ENCODE measurements around the gene MYLK.
"Not testable (repeated sequence)": the region's sequence is repeated elsewhere in the genome, so short reads cannot be mapped to it uniquely, and the experiment has no call there.

The MYLK gene

DNA sequence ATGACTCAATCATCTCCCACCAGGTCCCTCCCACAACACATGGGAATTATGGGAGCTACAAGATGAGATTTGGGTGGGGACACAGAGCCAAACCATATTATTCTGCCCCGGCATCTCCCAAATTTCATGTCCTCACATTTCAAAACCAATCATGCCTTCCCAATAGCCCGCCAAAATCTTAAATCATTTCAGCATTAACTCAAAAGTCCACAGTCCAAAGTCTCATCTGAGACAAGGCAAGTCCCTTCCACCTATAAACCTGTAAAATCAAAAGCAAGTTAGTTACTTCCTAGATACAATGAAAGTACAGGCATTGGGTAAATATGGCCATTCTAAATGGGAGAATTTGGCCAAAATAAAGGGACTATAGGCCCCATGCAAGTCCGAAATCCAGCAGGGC, 6.0 kb upstream of the MYLK start:
- H3K4me1 Mint-ChIP-seq, H3K4me3 Mint-ChIP-seq, DNase-seq, H3K27ac Mint-ChIP-seq, H3K36me3 Mint-ChIP-seq: not testable (repeated sequence)
- H3K27me3 Mint-ChIP-seq, result peaks cover 42% of the 10 kb centered on the region
- CTCF ChIA-PET, result interaction anchor here (1.2 kb wide), 1 partner anchor 24 kb away, joined by 3 read pairs; no protein-coding TSS in a partner anchor
- H3K9me3 Mint-ChIP-seq, result peaks cover 13% of the 10 kb centered on the region

DNA sequence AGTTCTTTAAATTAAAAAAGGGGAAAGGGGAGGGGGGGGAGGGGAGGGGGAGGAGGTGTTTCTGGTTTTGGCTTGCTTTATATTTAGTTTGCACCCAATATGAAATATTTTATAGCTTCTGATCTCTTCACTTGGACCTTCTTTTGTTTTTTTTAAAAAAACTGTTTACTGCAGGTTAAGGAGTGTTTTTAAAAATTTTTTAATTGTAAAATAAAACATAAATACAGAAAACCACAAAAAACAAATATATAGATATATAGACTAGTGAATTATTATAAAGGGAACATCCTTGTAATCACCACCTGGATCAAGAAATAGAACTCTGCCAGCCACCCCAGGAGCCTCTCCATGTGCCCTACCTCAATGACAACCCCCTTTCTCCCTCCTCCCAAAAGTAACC, 861 bp upstream of the MYLK start:
- CTCF ChIA-PET, result no interaction called here
- H3K27ac Mint-ChIP-seq, result no peak overlapping the region
- H3K27me3 Mint-ChIP-seq, result peaks cover 79% of the 10 kb centered on the region
- DNase-seq, result no peak
- H3K4me3 Mint-ChIP-seq, result no peak overlapping the region
- peaks cover 21% of the 10 kb centered on the region for H3K4me1 Mint-ChIP-seq
- H3K36me3 Mint-ChIP-seq, result no peaks in the 10 kb centered on the region
- H3K9me3 Mint-ChIP-seq, result peaks cover 4% of the 10 kb centered on the region

DNA sequence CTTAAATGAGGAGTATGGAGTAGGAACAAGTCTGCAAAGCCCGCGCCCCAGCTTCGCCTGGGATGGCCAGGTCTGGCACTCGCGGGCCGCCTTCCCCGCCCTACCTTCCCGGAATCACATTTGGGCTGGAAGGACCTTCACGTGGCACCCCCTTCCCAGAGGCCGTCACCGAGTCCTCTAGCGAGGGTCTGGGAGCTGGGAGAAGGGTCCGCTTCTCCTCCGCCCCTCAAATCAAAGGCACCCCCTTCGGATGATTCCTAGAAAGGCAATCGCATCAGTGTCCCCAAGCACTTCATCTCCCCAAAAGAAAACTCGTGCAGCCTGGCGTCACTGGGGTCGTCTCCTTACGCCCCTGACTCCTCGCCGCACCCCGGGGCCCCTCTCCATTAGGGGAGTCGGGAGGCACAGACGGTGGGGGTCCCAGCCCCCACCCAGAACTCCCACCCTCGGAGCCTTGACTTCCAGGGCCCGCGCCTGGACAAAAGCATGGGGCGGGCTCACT, 380 bp downstream of the MYLK start:
- Mint-ChIP-seq H3K4me1 (peaks cover 21% of the 10 kb centered on the region), H3K27me3 (peaks cover 69% of the 10 kb centered on the region), H3K9me3 (no peaks in the 10 kb centered on the region), H3K27ac (no peak overlapping the region), H3K4me3 (peak overlapping the region; percentile 53), H3K36me3 (no peaks in the 10 kb centered on the region)
- CTCF ChIA-PET, result interaction anchor here (1.5 kb wide), 1 partner anchor 12 kb away, joined by 3 read pairs; no protein-coding TSS in a partner anchor
- DNase-seq, result no peak

DNA sequence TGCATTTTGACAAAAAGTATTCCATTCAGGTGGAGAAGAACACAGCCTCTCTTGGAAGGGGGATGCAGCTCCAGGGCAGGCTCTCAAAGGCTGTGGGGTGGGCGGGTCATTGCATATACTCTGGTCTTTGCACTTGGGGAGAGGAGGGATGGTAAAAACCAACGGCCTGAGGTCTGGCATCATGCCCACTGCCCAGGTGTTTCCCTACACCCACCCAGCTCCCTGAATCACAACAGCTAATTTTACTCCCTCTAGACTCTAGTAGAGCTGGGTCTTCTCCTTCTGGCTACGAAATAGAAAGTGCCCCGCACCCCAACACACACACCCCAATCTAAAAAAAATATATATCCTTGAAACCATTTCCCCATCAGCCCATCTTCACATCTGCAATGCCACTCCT, 1.0 kb downstream of the MYLK start:
- no peak for DNase-seq
- peaks cover 69% of the 10 kb centered on the region for H3K27me3 Mint-ChIP-seq
- CTCF ChIA-PET, result interaction anchor here (1.5 kb wide), 1 partner anchor 11 kb away, joined by 3 read pairs; no protein-coding TSS in a partner anchor
- peaks cover 21% of the 10 kb centered on the region for H3K4me1 Mint-ChIP-seq
- peak overlapping the region; percentile 53 for H3K4me3 Mint-ChIP-seq
- H3K27ac Mint-ChIP-seq, result no peak overlapping the region
- H3K9me3 Mint-ChIP-seq, result no peaks in the 10 kb centered on the region
- no peaks in the 10 kb centered on the region for H3K36me3 Mint-ChIP-seq

DNA sequence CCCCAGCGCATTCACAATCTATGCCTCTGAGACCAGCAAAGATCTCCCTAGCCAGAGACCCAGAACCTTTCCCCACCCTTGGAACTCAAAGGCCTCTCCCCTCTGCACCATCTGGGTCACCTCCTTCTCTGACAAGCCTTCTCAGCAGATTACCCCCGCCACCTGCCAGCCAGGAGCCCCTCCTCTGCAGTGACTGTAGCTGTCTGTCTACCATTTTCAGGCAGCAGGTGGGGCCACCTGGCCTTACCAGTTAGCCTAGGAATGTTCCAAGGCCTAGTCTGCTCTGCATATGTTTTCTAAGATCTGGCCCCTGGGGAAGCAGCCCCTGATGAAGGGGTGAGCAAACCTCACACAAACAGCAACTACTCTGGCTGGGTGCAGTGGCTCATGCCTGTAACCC, 2.4 kb downstream of the MYLK start:
- no peak overlapping the region for H3K27ac Mint-ChIP-seq
- DNase-seq, result no peak
- H3K4me1 Mint-ChIP-seq, result peaks cover 21% of the 10 kb centered on the region
- no peaks in the 10 kb centered on the region for H3K36me3 Mint-ChIP-seq
- no peak overlapping the region for H3K4me3 Mint-ChIP-seq
- peaks cover 75% of the 10 kb centered on the region for H3K27me3 Mint-ChIP-seq
- no peaks in the 10 kb centered on the region for H3K9me3 Mint-ChIP-seq
- CTCF ChIA-PET, result no interaction called here

DNA sequence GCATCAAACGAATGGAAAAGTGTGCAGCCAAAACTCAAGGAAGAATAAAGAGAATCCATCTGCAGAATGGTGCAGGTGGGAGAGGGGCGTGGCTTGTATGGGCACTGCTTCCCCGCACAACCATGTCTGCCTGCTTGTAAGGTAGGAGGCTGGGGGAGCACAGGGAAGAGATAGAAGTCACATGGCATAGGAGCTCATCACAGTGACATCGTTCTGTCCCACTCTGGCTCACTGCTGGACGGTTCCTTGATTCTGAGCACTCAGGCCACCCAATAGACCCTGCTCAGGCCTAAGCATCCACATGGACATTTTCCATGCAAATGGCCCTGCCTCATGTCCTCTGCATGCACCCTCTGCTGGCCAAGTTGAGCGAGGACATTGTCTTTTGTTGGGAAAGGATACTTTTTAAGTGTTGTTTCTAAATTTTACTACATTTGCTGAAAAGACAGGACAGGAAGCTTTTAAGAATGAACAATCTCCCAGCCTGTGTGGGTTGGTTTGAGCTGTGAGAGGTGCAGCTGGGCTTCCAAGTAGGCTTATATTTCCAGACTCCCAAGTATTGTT, 3.1 kb downstream of the MYLK start:
- H3K4me1 Mint-ChIP-seq, result peaks cover 21% of the 10 kb centered on the region
- peaks cover 70% of the 10 kb centered on the region for H3K27me3 Mint-ChIP-seq
- no peak overlapping the region for H3K4me3 Mint-ChIP-seq
- H3K9me3 Mint-ChIP-seq, result no peaks in the 10 kb centered on the region
- H3K36me3 Mint-ChIP-seq, result no peaks in the 10 kb centered on the region
- H3K27ac Mint-ChIP-seq, result no peak overlapping the region
- DNase-seq, result no peak
- CTCF ChIA-PET, result no interaction called here

DNA sequence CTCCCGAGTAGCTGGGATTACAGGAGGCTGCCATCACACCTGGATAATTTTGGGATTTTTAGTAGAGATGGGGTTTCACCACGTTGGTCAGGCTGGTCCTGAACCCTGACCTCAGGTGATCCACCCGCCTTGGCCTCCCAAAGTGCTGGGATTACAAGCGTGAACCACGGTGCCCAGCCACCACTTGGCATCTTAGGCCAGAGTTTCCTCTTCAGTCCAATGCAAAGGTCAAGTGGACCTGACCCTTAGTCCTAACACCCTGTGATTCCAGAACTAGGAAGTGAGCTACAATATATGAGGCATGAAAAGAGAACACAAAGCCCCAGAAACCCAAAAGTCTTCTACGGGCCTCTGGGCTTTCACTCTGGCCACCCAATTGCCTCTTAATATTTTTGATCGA, 5.3 kb downstream of the MYLK start:
- Mint-ChIP-seq H3K27ac (no peak overlapping the region), H3K36me3 (no peaks in the 10 kb centered on the region), H3K27me3 (peaks cover 49% of the 10 kb centered on the region), H3K4me3 (no peak overlapping the region), H3K9me3 (no peaks in the 10 kb centered on the region), H3K4me1 (peaks cover 11% of the 10 kb centered on the region)
- DNase-seq, result no peak
- CTCF ChIA-PET, result interaction anchor here (0.9 kb wide), 1 partner anchor 47 kb away, joined by 3 read pairs; no protein-coding TSS in a partner anchor

DNA sequence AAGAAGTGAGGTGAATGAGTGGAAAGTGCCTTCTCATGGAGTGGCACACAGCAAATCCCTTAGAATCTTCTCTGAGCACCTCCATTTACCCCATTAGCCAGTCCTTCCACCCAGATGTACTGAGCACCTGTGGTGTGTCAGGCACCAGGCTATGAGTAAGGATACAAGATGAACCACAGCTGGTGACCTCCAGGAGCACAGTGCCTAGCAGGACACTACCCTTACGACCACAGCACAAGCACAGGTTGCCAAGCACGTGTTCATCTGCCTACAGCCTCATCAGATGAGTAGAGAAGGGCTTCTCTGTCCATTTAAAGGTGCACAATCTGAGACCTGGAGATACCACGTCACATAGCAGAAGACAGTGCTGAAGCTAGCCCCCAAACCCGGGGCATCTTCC, 6.2 kb downstream of the MYLK start:
- Mint-ChIP-seq H3K4me3 (no peak overlapping the region), H3K27ac (no peak overlapping the region), H3K4me1 (peaks cover 3% of the 10 kb centered on the region), H3K9me3 (no peaks in the 10 kb centered on the region), H3K27me3 (peaks cover 41% of the 10 kb centered on the region), H3K36me3 (no peaks in the 10 kb centered on the region)
- CTCF ChIA-PET, result no interaction called here
- no peak for DNase-seq

DNA sequence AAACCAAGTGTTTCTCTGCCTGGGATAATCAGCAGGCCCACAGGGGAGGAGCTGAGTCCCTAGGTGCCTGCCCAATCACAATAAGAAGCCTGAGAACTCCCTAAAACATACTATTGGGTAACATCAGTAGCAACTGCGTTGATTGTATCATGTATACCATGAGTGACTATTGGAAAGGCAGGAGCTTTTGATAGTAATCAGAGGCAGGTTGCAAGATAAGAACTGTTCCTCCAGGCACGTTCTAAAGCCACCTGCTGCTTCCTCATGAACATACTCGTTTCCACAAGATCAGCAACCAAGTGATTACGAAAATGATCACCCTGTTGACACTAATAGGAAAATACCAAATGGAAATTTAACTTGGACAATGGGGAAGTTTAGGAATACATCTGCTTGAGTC, 6.7 kb downstream of the MYLK start:
- Mint-ChIP-seq H3K4me3 (no peak overlapping the region), H3K9me3 (no peaks in the 10 kb centered on the region), H3K36me3 (no peaks in the 10 kb centered on the region), H3K27ac (no peak overlapping the region), H3K4me1 (no peaks in the 10 kb centered on the region), H3K27me3 (peaks cover 36% of the 10 kb centered on the region)
- no peak for DNase-seq
- CTCF ChIA-PET, result no interaction called here

DNA sequence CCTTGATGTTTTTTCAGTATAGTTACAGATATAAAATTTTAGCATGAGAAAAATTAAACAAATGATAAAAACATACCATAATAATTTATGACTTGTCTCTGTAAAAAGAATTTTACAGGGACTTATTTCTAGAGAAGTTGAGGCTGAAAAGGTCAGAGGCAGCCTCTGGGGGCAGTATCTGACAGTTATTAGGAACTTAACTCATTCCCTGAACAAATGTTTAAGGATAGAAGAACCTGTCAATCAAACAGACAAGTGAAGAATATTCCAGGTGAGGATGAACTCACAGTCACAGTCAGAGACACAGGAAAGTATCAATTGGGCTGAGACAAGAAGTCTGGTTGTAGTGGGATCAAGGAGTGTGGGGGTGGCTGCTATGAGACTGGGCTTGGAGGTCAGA, 7.3 kb downstream of the MYLK start:
- Mint-ChIP-seq H3K9me3 (no peaks in the 10 kb centered on the region), H3K36me3 (no peaks in the 10 kb centered on the region), H3K27me3 (peaks cover 31% of the 10 kb centered on the region), H3K4me3 (no peak overlapping the region), H3K4me1 (no peaks in the 10 kb centered on the region), H3K27ac (no peak overlapping the region)
- DNase-seq, result no peak
- CTCF ChIA-PET, result no interaction called here

DNA sequence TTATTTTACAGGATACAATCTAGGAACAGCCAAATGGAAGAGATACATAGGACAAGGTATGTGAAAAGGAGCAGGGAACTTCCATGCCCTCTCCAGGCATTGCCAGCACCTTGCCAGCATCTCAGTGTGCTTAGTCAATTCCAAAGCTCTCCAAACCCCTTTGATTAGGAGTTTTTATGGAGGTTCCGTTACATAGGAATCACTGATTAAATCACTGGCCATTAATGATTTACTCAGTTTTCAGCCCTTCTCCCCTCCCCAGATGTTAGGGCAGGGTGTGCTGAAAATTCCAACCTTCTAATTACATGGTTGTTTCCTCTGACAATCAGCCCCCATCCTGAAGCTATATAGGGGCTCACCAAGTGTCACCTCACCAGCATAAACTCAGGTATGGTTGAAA, 11.5 kb downstream of the MYLK start:
- peaks cover 5% of the 10 kb centered on the region for H3K27me3 Mint-ChIP-seq
- no peaks in the 10 kb centered on the region for H3K4me1 Mint-ChIP-seq
- DNase-seq, result no peak
- CTCF ChIA-PET, result interaction anchor here (0.7 kb wide), 1 partner anchor 11 kb away, joined by 3 read pairs; the partner anchor contains the start of gene MYLK
- H3K36me3 Mint-ChIP-seq, result no peaks in the 10 kb centered on the region
- no peak overlapping the region for H3K4me3 Mint-ChIP-seq
- no peaks in the 10 kb centered on the region for H3K9me3 Mint-ChIP-seq
- H3K27ac Mint-ChIP-seq, result no peak overlapping the region

DNA sequence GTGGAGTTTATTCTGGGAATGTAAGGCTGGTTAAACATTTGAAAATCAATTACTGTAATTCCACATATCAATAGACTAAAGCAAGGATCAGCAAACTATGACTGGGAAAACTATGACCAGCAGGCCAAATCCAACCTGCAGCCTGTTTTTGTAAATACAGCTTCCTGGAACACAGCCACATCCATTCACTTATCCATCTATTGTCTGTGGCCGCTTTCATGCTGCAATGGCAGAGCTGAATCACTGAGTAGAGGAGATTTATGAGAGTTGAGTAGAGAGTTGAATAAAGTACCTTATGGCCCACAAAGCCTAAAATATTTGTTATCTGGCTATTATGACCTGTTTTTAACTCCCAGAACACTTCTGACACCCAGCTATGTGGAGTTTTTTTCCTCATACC, 12.2 kb downstream of the MYLK start:
- no peak for DNase-seq
- CTCF ChIA-PET, result interaction anchor here (0.6 to 0.7 kb wide), 2 partner anchors 10 to 11 kb away, joined by 3 read pairs; partner anchors contain the start of gene MYLK
- no peak overlapping the region for H3K27ac Mint-ChIP-seq
- no peak overlapping the region for H3K4me3 Mint-ChIP-seq
- H3K9me3 Mint-ChIP-seq, result no peaks in the 10 kb centered on the region
- H3K4me1 Mint-ChIP-seq, result no peaks in the 10 kb centered on the region
- no peaks in the 10 kb centered on the region for H3K36me3 Mint-ChIP-seq
- peaks cover 2% of the 10 kb centered on the region for H3K27me3 Mint-ChIP-seq

DNA sequence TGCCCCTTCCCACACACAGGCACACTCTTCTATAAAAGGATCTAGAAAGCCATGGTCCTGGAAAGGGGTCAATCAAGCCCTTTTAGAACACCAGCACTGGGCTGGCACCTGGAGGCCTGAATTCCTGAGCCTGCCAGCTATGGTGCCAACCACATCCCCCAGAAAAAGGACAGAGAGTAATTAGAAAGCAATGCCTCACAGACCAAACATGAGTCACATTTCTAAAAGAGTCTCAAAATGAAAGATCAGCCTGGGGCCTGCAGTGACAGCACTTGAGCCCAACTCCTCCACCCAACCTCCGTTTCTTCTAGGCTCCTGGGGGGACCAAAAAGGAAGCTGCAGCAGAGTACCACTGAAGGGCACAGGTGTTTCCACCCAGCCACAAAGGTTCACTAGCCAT, 14.1 kb downstream of the MYLK start:
- peaks cover 5% of the 10 kb centered on the region for H3K27me3 Mint-ChIP-seq

DNA sequence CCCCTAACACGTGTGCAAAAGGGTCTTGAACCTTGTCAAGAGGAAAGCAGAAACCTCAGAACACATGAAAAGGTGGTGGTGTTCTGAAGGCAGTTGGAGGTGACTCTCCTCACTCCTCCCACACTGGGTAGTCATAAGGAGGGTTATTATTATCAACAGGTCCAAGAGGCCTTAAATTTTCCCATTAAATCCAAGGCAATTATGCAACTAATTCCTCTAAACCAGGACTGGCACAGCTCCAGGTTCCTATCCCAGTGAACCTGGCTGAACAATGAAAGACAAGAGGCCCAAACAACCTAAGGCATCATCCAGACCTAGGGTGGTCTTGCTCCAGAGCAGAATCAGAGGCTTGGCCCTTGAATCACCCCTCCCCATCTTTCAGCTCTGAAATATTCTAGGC, 15.0 kb downstream of the MYLK start:
- no peaks in the 10 kb centered on the region for H3K36me3 Mint-ChIP-seq
- H3K27me3 Mint-ChIP-seq, result peaks cover 5% of the 10 kb centered on the region
- H3K27ac Mint-ChIP-seq, result no peak overlapping the region
- no peaks in the 10 kb centered on the region for H3K4me1 Mint-ChIP-seq
- no peak for DNase-seq
- H3K9me3 Mint-ChIP-seq, result no peaks in the 10 kb centered on the region
- H3K4me3 Mint-ChIP-seq, result no peak overlapping the region
- CTCF ChIA-PET, result no interaction called here

More for the DNA sequence above, 14.1 kb downstream of the MYLK start:
- Mint-ChIP-seq H3K27ac (no peak overlapping the region), H3K36me3 (no peaks in the 10 kb centered on the region), H3K4me1 (no peaks in the 10 kb centered on the region), H3K4me3 (no peak overlapping the region), H3K9me3 (no peaks in the 10 kb centered on the region)
- DNase-seq, result no peak
- CTCF ChIA-PET, result interaction anchor here (1.0 kb wide), 1 partner anchor 10 kb away, joined by 3 read pairs; no protein-coding TSS in a partner anchor

DNA sequence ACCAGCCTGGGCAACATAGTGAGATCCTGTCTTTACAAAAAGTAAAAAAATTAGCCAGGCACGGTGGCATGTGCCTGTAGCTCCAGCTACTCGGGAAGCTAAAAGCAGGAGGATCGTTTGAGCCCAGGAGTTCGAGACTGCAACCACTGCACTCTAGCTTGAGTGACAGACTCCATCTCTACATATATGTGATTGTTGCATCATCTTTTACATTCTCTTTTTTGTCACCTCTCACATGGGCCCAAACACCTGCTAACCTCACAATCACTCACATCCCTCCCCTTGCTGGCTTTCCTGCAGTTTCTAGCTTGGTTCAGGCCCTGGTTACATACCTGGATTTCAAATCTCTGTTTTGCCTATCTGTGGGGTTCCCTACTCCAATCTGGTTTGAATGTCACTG, 19.4 kb downstream of the MYLK start:
- Mint-ChIP-seq H3K27me3 (peaks cover 5% of the 10 kb centered on the region), H3K9me3 (no peaks in the 10 kb centered on the region), H3K4me1 (no peaks in the 10 kb centered on the region), H3K27ac (no peak overlapping the region), H3K4me3 (no peak overlapping the region), H3K36me3 (no peaks in the 10 kb centered on the region)
- CTCF ChIA-PET, result no interaction called here
- DNase-seq, result no peak
